ENCODE results near the gene CARS1.

The CARS1 gene

DNA sequence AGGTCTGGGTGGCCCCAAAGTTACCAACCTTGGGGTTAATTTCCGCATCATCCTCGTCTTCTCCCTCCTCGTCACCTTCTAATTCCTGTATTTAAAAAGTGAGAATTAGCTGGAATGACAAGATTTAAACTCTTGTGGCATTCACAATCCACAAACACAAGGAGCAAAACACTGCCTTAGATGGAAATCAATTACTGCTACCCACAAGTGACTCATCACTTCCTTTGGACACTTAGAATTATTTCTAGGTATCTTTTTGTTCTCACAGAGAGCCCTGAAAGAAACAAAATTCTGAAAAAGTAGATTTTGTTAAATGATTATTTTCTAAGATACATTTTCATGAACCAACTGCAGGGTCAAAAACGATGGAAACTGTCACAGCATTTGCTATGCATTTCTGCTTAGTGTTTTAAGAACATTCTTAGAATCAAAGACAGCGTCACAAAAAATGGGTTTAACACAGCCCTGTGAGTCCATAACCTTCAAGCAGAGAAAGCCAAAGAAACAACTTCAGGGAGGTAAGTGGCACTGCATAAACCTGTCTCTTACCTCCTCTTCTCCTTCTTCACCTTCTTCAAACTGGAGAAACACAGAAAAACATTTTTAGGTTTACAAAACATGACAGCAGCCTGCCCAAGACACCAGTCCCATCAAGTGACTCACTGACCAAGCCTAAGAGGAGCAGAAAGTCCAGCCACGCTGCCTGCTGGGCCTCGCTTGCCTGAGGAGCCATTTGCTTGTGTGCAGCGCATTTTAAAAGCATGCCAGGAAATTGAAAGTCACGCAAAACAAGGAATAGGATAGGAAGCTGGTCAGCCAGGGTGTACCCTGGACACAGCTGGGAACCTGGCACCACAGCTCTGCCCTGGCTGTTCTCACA, 105.8 kb downstream of the CARS1 start:
- no peak for DNase-seq
